ENCODE results near the gene RFT1.

RFT1 gene

GRCh38 chr3:53071882-53072431 is 58.3 kb downstream of the RFT1 start:
- H3K27me3 Mint-ChIP-seq (ENCODE audit: low read depth, poor library complexity), result peaks cover under 1% of the 10 kb centered on the region
- no peak overlapping the region for H3K27ac Mint-ChIP-seq
- no peaks in the 10 kb centered on the region for H3K9me3 Mint-ChIP-seq
- TF ChIP-seq CTCF (IDR thresholded peaks at IDR 0.05), result no peak
- no peak overlapping the region for H3K4me3 Mint-ChIP-seq
- H3K36me3 Mint-ChIP-seq (ENCODE audit: low read depth), result no peaks in the 10 kb centered on the region
- peaks cover 28% of the 10 kb centered on the region for H3K4me1 Mint-ChIP-seq
- no peak for DNase-seq

GRCh38 chr3:53069422-53070068 is 60.7 kb downstream of the RFT1 start:
- Mint-ChIP-seq H3K27ac (no peak overlapping the region), H3K27me3 (ENCODE audit: low read depth, poor library complexity) (peaks cover 22% of the 10 kb centered on the region), H3K4me3 (no peak overlapping the region), H3K9me3 (no peaks in the 10 kb centered on the region), H3K4me1 (peaks cover 28% of the 10 kb centered on the region), H3K36me3 (ENCODE audit: low read depth) (no peaks in the 10 kb centered on the region)
- no peak for DNase-seq
- no peak for TF ChIP-seq CTCF (IDR thresholded peaks at IDR 0.05)

- Mint-ChIP-seq H3K36me3 (ENCODE audit: low read depth) (no peaks in the 10 kb centered on the region), H3K27ac (no peak overlapping the region)
- DNase-seq, result no peak
These were observed 62.1 kb downstream of the RFT1 start for GRCh38 chr3:53068176-53068575.

GRCh38 chr3:53067567-53067966 is 62.7 kb downstream of the RFT1 start:
- no peak overlapping the region for H3K4me3 Mint-ChIP-seq
- H3K4me1 Mint-ChIP-seq, result peaks cover 11% of the 10 kb centered on the region
- no peak for TF ChIP-seq CTCF (IDR thresholded peaks at IDR 0.05)
- H3K36me3 Mint-ChIP-seq (ENCODE audit: low read depth), result no peaks in the 10 kb centered on the region
- H3K9me3 Mint-ChIP-seq, result no peaks in the 10 kb centered on the region
- H3K27ac Mint-ChIP-seq, result no peak overlapping the region
- no peak for DNase-seq
- H3K27me3 Mint-ChIP-seq (ENCODE audit: low read depth, poor library complexity), result peaks cover 36% of the 10 kb centered on the region

More at GRCh38 chr3:53068176-53068575, 62.1 kb downstream of the RFT1 start:
- no peak for TF ChIP-seq CTCF (IDR thresholded peaks at IDR 0.05)
- no peaks in the 10 kb centered on the region for H3K9me3 Mint-ChIP-seq
- H3K4me3 Mint-ChIP-seq, result no peak overlapping the region
- H3K4me1 Mint-ChIP-seq, result peaks cover 17% of the 10 kb centered on the region
- peaks cover 31% of the 10 kb centered on the region for H3K27me3 Mint-ChIP-seq (ENCODE audit: low read depth, poor library complexity)

- Mint-ChIP-seq H3K4me3 (no peak overlapping the region), H3K4me1 (peaks cover 8% of the 10 kb centered on the region), H3K27ac (no peak overlapping the region), H3K27me3 (ENCODE audit: low read depth, poor library complexity) (peaks cover 51% of the 10 kb centered on the region), H3K36me3 (ENCODE audit: low read depth) (no peaks in the 10 kb centered on the region), H3K9me3 (no peaks in the 10 kb centered on the region)
- no peak for TF ChIP-seq CTCF (IDR thresholded peaks at IDR 0.05)
- no peak for DNase-seq
These were observed 64.3 kb downstream of the RFT1 start for GRCh38 chr3:53065841-53066480.

All from nephron progenitor cell (in vitro differentiated cells).